HG02678 (cell line): ENCODE results near the gene ADORA2A.
"Not testable (repeated sequence)": the region's sequence is repeated elsewhere in the genome, so short reads cannot be mapped to it uniquely, and the experiment has no call there.

Experiments
- ATAC-seq: cut with Tn5 transposase; IDR thresholded peaks from one replicate; pipeline ENCODE4 v1.9.1; 2021; ENCODE audit warnings: mild to moderate bottlenecking, moderate library complexity; ENCODE audit not compliant: unreplicated experiment

The ADORA2A gene

DNA sequence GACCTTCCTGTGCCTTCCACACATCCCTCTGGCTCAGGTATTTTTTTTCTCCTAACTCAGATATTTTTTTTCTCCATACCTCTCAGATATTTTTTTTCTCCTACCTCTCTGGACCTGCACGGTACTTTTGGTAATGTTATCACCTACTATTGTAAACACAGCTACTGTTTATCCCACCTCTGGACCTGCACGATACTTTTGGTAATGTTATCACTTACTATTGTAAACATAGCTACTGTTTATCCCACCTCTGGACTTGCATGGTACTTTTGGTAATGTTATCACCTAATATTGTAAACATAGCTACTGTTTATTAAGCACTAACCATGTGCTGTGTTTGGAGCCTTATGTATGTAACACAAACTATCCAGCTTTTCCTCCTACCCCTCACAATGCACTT lies 55.6 kb downstream of the ADORA2A start:
- no peak for ATAC-seq

DNA sequence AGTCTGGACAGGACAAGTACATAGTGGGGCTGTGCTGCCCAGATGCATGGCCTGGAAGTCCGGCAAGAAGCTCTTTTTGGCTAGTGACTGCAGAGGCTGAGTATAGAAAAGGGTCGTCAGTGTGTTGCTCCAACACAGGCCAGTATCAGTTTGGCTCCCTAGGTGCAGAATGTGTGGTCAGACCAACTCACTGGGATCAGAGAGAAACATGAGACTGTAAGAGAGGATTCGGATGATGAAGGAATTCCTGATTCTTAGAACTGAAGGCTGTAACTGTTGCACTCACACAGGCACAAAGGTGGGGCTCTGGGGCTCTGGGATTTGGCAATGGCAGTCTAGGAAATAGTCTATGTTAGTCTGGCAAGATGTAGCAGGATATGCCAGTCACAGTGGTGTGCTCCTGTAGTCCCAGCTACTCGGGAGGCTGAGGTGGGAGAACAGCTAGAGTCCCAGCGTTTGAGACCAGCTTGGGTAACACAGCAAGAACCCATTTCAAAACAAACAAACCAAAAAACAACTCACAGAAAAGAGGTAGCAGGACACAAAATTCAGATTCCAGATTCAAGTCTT lies 56.7 kb downstream of the ADORA2A start:
- no peak for ATAC-seq

DNA sequence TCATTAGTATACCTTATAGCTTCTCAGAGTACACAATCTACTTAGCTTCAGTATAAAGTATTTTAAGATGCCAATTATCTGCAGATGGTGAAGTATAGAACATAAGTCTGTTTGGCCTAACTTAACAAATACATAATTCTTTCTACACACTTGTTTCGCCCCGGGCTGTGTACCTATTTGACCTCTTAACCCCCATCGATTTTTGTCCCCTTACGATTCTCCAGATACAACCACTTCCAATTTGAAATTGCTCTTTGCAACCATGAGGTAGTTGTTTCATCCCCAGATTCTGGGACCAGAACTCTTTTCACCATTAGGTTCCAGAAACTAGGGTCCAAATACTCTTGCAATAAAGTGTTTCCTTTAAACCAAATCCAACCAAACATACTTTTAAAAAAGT lies 57.8 kb downstream of the ADORA2A start:
- no peak for ATAC-seq

DNA sequence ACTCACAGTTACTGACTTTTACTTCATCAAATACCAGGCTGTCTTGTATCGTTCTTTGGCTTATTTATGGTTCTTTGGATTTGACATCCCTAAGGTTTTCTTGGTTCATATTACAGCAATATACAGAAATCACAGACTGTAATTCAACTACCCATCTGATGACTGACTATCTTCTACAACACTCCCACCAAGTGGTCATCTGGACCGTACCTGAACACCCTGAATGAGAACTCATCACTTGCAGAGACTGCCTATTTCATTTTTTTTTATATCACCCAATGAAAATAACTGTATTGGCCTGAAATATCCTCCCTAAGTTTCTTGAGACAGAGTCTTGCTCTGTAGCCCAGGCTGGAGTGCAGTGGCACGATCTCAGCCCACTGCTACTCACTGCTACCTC lies 58.2 kb downstream of the ADORA2A start:
- no peak for ATAC-seq

DNA sequence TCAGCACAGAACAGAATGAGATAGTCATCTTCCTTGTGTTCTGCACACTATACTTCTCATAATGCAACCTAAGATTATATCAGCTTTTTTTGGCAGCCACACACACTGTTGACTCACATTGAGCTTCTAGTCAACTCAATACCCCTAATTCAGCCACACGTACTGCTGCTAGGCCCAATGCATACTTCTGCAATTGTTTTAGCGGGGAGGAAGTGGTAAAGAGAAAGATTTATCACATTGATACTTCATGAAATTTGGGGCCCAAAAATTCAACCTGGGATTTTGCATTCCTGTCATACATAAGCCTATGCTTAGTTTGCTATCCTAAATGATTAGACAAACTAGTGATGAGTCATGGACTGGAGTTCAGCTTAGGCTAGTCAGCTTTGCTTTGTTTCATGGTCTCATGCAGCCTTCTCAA lies 59.1 kb downstream of the ADORA2A start:
- no peak for ATAC-seq

DNA sequence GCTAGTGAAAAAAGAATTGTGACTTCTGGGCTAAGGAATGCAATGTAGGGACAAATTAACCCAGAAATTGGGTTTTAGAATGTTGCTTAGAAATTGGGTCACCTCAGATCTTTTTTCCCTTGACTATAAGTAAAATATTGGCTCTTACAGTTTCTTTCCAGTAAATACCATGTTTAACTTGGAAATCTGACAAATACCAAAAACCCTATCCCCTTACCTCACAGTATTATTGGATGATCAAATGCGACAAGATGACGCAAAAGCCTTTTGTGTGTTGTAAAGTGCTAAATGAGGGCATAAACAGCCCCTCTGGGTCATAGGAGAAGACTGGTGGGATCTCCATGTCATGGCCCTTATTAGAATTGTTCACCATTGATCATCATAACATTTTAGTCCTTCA lies 61.6 kb downstream of the ADORA2A start:
- no peak for ATAC-seq

DNA sequence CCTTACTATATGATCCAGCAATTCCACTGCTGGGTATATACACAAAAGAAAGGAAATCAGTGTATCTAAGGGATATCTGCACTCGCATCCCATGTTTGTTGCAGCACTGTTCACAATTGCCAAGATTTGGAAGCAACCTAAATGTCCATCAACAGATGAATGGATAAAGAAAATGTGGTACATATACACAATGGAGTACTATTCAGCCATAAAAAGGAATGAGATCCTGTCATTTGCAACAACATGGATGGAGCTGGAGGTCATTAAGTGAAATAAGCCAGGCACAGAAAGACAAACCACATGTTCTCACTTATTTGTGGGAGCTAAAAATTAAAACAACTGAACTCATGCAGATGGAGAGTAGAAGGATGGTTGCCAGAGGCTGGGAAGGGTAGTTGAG lies 62.0 kb downstream of the ADORA2A start:
- ATAC-seq, result not testable (repeated sequence)
